HFFc6 (cell line): Measurements from ENCODE around the gene RGR. TPM values are rescaled to one million over a fixed set of nuclear protein-coding genes. Genes with fewer than 3 reads are reported as not detected.

Experiments
- DNase-seq: peaks from one replicate; pipeline ENCODE4 v3.0.0-alpha.2; 2018
- H3K27ac Mint-ChIP-seq: 2 replicates; pipeline ENCODE4 v1.8.0; 2020; ENCODE audit warnings: mild to moderate bottlenecking, mixed read lengths
- H3K27me3 Mint-ChIP-seq: 2 replicates; pipeline ENCODE4 v1.8.0; 2021; ENCODE audit warnings: mild to moderate bottlenecking, moderate library complexity, mixed read lengths; ENCODE audit not compliant: insufficient read depth
- H3K36me3 Mint-ChIP-seq: 2 replicates; pipeline ENCODE4 v1.8.0; 2021; ENCODE audit warnings: low read depth, mixed read lengths
- H3K4me1 Mint-ChIP-seq: 2 replicates; pipeline ENCODE4 v1.8.0; 2020; ENCODE audit warnings: low read depth, mixed read lengths
- H3K4me3 Mint-ChIP-seq: 2 replicates; pipeline ENCODE4 v1.8.0; 2020; ENCODE audit warnings: mild to moderate bottlenecking, moderate library complexity, mixed read lengths
- H3K9me3 Mint-ChIP-seq: 2 replicates; pipeline ENCODE4 v1.8.0; 2020; ENCODE audit warnings: mild to moderate bottlenecking, mixed read lengths
- CTCF ChIP-seq: fragments of 200-600 bp; sonication (generic); IDR thresholded peaks from 2 replicates; pipeline ENCODE4 v1.5.0; 2021; ENCODE audit warnings: antibody characterized with exemption, mild to moderate bottlenecking
- total RNA-seq, 6 experiments: library from RNA; stranded (reverse); fragmentation: NEBNext Ultra II Directional; extraction: Animal tissue kit (Norgen Biotek cat#: 25700); gene quantifications; 2 replicates in 1 of 6; 3 replicates in 5 of 6; pipeline ENCODE4 v1.2.3, GENCODE V29; 2021

RGR gene
- total RNA-seq, 6 experiments from 2014 or later = not detected

GRCh38 chr10:84308481-84309304, 63.8 kb downstream of the RGR start:
- Mint-ChIP-seq H3K4me1 (peaks cover 8% of the 10 kb centered on the region), H3K36me3 (no peaks in the 10 kb centered on the region), H3K9me3 (no peaks in the 10 kb centered on the region), H3K27me3 (peaks cover 4% of the 10 kb centered on the region; the same call in 1 of the 2 replicates), H3K27ac (no peak overlapping the region), H3K4me3 (peak overlapping the region; percentile 27; the same call in 1 of the 2 replicates)
- TF ChIP-seq CTCF = no peak
- no peak for DNase-seq

Other genes with a start within 250 kb of the RGR start
- gene GHITM, start 105.5 kb upstream of the RGR start, total RNA-seq = 100 to 1,000 TPM; 137 to 155 (median 142) TPM
- not detected for gene GPR15LG, start 71.3 kb upstream of the RGR start, total RNA-seq
- gene CDHR1, start 50.5 kb upstream of the RGR start, total RNA-seq = not detected
- not detected for gene LRIT2, start 19.5 kb upstream of the RGR start, total RNA-seq
- not detected for gene LRIT1, start 3.5 kb upstream of the RGR start, total RNA-seq
- gene CCSER2, start 83.5 kb downstream of the RGR start, total RNA-seq = 10 to 100 TPM; 36.1 to 46.9 (median 43.0) TPM